RWPE1 (cell line): ENCODE measurements around the gene SDHAF4.
"Not testable (repeated sequence)": the region's sequence is repeated elsewhere in the genome, so short reads cannot be mapped to it uniquely, and the experiment has no call there.

Experiments
- CTCF ChIA-PET: fragments of 350-600 bp; sonication (Branson Sonifier 250); formaldehyde crosslinking; extraction: SDS; loops from one replicate; lab custom pipeline; 2021; lab: Yijun Ruan, JAX
- POLR2A ChIA-PET: fragments of 400-600 bp; formaldehyde crosslinking; extraction: SDS; loops from one replicate; lab custom pipeline; 2020; ENCODE audit warnings: antibody characterized with exemption; ENCODE audit not compliant: low non-redundant PET; lab: Yijun Ruan, JAX
- DNase-seq: peaks from one replicate; pipeline ENCODE4 v3.0.0; 2012; ENCODE audit warnings: low spot score
- H3K27ac ChIP-seq: fragments of 450-650 bp; 2 replicates; pipeline ENCODE4 v1.5.1; 2017
- CTCF ChIP-seq: fragments of 450-650 bp; conservative IDR thresholded peaks from 2 replicates; pipeline ENCODE4 v1.5.1; 2017; ENCODE audit warnings: low read depth, mild to moderate bottlenecking

The SDHAF4 gene

GRCh38 chr6:70601014-70601413, 34.3 kb downstream of the SDHAF4 start:
- CTCF ChIA-PET, result no interaction called here

GRCh38 chr6:70604254-70604653, 37.5 kb downstream of the SDHAF4 start:
- DNase-seq, result no peak
- CTCF ChIA-PET, result no interaction called here
- no peak overlapping the region for H3K27ac ChIP-seq
- TF ChIP-seq CTCF, result no peak
- POLR2A ChIA-PET, result no interaction called here

More at GRCh38 chr6:70601014-70601413, 34.3 kb downstream of the SDHAF4 start:
- DNase-seq, result no peak
- H3K27ac ChIP-seq, result no peak overlapping the region
- TF ChIP-seq CTCF, result no peak
- POLR2A ChIA-PET, result no interaction called here

GRCh38 chr6:70607371-70607770, 40.6 kb downstream of the SDHAF4 start:
- DNase-seq, H3K27ac ChIP-seq, CTCF ChIA-PET, POLR2A ChIA-PET: not testable (repeated sequence)

- CTCF ChIA-PET, POLR2A ChIA-PET, H3K27ac ChIP-seq, DNase-seq: not testable (repeated sequence)
These were observed 42.5 kb downstream of the SDHAF4 start for GRCh38 chr6:70609181-70609580.

- no peak overlapping the region for H3K27ac ChIP-seq
- TF ChIP-seq CTCF, result no peak
- CTCF ChIA-PET, result no interaction called here
- no peak for DNase-seq
- POLR2A ChIA-PET, result no interaction called here
These were observed 50.1 kb downstream of the SDHAF4 start for GRCh38 chr6:70616728-70617260.

GRCh38 chr6:70620746-70621145, 54.0 kb downstream of the SDHAF4 start:
- DNase-seq, result no peak
- ChIA-PET POLR2A (no interaction called here), CTCF (no interaction called here)
- no peak for TF ChIP-seq CTCF
- no peak overlapping the region for H3K27ac ChIP-seq

- ChIA-PET CTCF (no interaction called here), POLR2A (no interaction called here)
- no peak overlapping the region for H3K27ac ChIP-seq
- DNase-seq, result no peak
- TF ChIP-seq CTCF, result no peak
These were observed 55.7 kb downstream of the SDHAF4 start for GRCh38 chr6:70622461-70622860.

GRCh38 chr6:70625436-70625835, 58.7 kb downstream of the SDHAF4 start:
- no peak for TF ChIP-seq CTCF
- ChIA-PET CTCF (no interaction called here), POLR2A (no interaction called here)

More at GRCh38 chr6:70625436-70625835, 58.7 kb downstream of the SDHAF4 start:
- no peak for DNase-seq
- H3K27ac ChIP-seq, result no peak overlapping the region
